B cell (primary cell): ENCODE measurements around the gene PRSS50. TPM values are rescaled to one million over a fixed set of nuclear protein-coding genes. Genes with fewer than 3 reads are reported as not detected.

Source experiments
- ATAC-seq: fragments of 200-7000 bp; cut with Tn5 transposase; one replicate; pipeline ENCODE4 v1.10.0; 2021; ENCODE audit warnings: low read depth, mild to moderate bottlenecking, moderate number of reproducible peaks, moderate library complexity
- CTCF ChIA-PET: fragments of 350-600 bp; sonication (Branson Sonifier 250); formaldehyde crosslinking; loops from one replicate; lab custom pipeline; 2021; ENCODE audit warnings: antibody characterized with exemption, inconsistent platforms; lab: Charles Lee
- POLR2A ChIA-PET: fragments of 350-600 bp; sonication (Branson Sonifier 250); formaldehyde crosslinking; loops from one replicate; lab custom pipeline; 2021; ENCODE audit warnings: antibody characterized with exemption; lab: Charles Lee
- DNase-seq: peaks from one replicate; pipeline ENCODE4 v3.0.0; 2013
- H2AFZ ChIP-seq: 2 replicates; pipeline ENCODE4 v1.6.1; 2012; ENCODE audit warnings: mild to moderate bottlenecking, low read depth, low read length; ENCODE audit not compliant: insufficient read depth, poor library complexity, severe bottlenecking
- H3K27ac ChIP-seq, 2 donors: 1 replicate in 1 of 2; 2 replicates in 1 of 2; pipeline ENCODE4 v1.5.1; 2012 to 2013; ENCODE audit warnings: low read length in 2 of 2, mild to moderate bottlenecking in 2 of 2, moderate library complexity in 1 of 2
- H3K27me3 ChIP-seq, 4 experiments: fragments of 200-600 bp in 1 of 4; sonication (generic) in 1 of 4; replicated peaks in 1 of 4; 1 replicate in 2 of 4; 2 replicates in 2 of 4; pipeline versions ENCODE4 v1.6.1 to v1.7.0; 2013 to 2016; ENCODE audit warnings: low read length in 3 of 4, mild to moderate bottlenecking in 2 of 4, mixed read lengths in 1 of 4, moderate library complexity in 1 of 4; ENCODE audit not compliant: insufficient read depth in 4 of 4, control insufficient read depth in 3 of 4; ENCODE audit errors: control extremely low read depth in 1 of 4
- H3K36me3 ChIP-seq, 2 experiments: replicated peaks in 1 of 2; 1 replicate in 1 of 2; 2 replicates in 1 of 2; pipeline versions ENCODE4 v1.6.1 to v1.7.1; 2013; ENCODE audit warnings: low read length in 1 of 2; ENCODE audit not compliant: insufficient read depth in 2 of 2, control insufficient read depth in 1 of 2; ENCODE audit errors: control extremely low read depth in 1 of 2, extremely low read depth in 1 of 2
- H3K4me1 ChIP-seq, 2 donors: fragments of 200-600 bp in 1 of 2; sonication (generic) in 1 of 2; 1 replicate in 1 of 2; 2 replicates in 1 of 2; pipeline versions ENCODE4 v1.5.1 to v1.6.1; 2013 to 2017; ENCODE audit warnings: low read length in 2 of 2; ENCODE audit not compliant: control insufficient read depth in 2 of 2, insufficient read depth in 2 of 2
- H3K4me2 ChIP-seq: replicated peaks from 2 replicates; pipeline ENCODE3; 2012; ENCODE audit warnings: mild to moderate bottlenecking, low read depth, low read length; ENCODE audit not compliant: poor library complexity, severe bottlenecking
- H3K4me3 ChIP-seq, 5 experiments: fragments of 200-600 bp in 1 of 5; sonication (generic) in 1 of 5; 1 replicate in 3 of 5; 2 replicates in 2 of 5; pipeline versions ENCODE4 v1.5.1 to v1.7.0; 2011 to 2016; ENCODE audit warnings: low read length in 4 of 5, mild to moderate bottlenecking in 4 of 5, low read depth in 2 of 5, control low read depth in 1 of 5, moderate library complexity in 1 of 5; ENCODE audit not compliant: insufficient read depth in 1 of 5; ENCODE audit errors: control extremely low read depth in 1 of 5, extremely low read depth in 1 of 5
- H3K79me2 ChIP-seq: fragments of 200-600 bp; sonication (generic); one replicate; pipeline ENCODE4 v1.6.0; 2016; ENCODE audit warnings: low read length; ENCODE audit not compliant: control insufficient read depth, insufficient read depth
- H3K9ac ChIP-seq: fragments of 200-600 bp; sonication (generic); 2 replicates; pipeline ENCODE4 v1.6.1; 2017; ENCODE audit warnings: mild to moderate bottlenecking, low read length, moderate library complexity
- H3K9me3 ChIP-seq, 3 donors: one replicate each; pipeline versions ENCODE4 v1.6.1 to v1.7.1; 2013; ENCODE audit warnings: low read length in 2 of 3; ENCODE audit not compliant: control insufficient read depth in 2 of 3, insufficient read depth in 1 of 3; ENCODE audit errors: control extremely low read depth in 1 of 3
- H4K20me1 ChIP-seq: 2 replicates; pipeline ENCODE4 v1.6.0; 2012; ENCODE audit warnings: mild to moderate bottlenecking, low read length; ENCODE audit not compliant: insufficient read depth, control insufficient read depth, poor library complexity, severe bottlenecking
- H3K27ac Mint-ChIP-seq: one replicate; pipeline ENCODE4 v1.8.0; 2021; ENCODE audit warnings: mixed read lengths
- H3K27me3 Mint-ChIP-seq: one replicate; pipeline ENCODE4 v1.8.0; 2021; ENCODE audit warnings: mixed read lengths
- H3K4me1 Mint-ChIP-seq: one replicate; pipeline ENCODE4 v1.8.0; 2021; ENCODE audit warnings: mixed read lengths
- H3K4me3 Mint-ChIP-seq: one replicate; pipeline ENCODE4 v1.8.0; 2021; ENCODE audit warnings: mixed read lengths
- H3K9me3 Mint-ChIP-seq: one replicate; pipeline ENCODE4 v1.8.0; 2022; ENCODE audit warnings: mixed read lengths; ENCODE audit not compliant: insufficient read depth
- EZH2 ChIP-seq: IDR thresholded peaks from 2 replicates; pipeline ENCODE4 v1.6.1; 2012; ENCODE audit warnings: borderline replicate concordance, low read depth, mild to moderate bottlenecking, moderate library complexity, low read length; ENCODE audit not compliant: insufficient read depth, poor library complexity, severe bottlenecking
- WGBS: methylation state at CpG from one replicate; pipeline ENCODE4 v1.1.5; 2013; ENCODE audit warnings: missing lambda C conversion rate; ENCODE audit not compliant: insufficient coverage; 5-methylcytosine and 5-hydroxymethylcytosine counted together
- intact Hi-C: fragments of 100-400 bp; cut with micrococcal nuclease; formaldehyde crosslinking; loops from one replicate; pipeline ENCODE4 v1.10.0; 2022
- polyA plus RNA-seq: library from polyadenylated mRNA; depleted of rRNA; stranded (reverse); fragments of >200 nt; gene quantifications from 2 replicates; pipeline ENCODE4 v1.2.3, GENCODE V29; 2012
- total RNA-seq, 2 donors: library from RNA; stranded (reverse); fragments of 120-200 nt in 1 of 2; gene quantifications; 1 replicate in 1 of 2; 2 replicates in 1 of 2; pipeline versions ENCODE4 v1.2.3 to v1.2.4, GENCODE V29; 2013 to 2022
- TF ChIP-seq, protein P1 (sequence below): fragments of 200-600 bp; IDR thresholded peaks from one replicate; pipeline ENCODE4 v1.8.0; 2022; ENCODE audit warnings: antibody characterized with exemption, mild to moderate bottlenecking

Gene PRSS50
- total and polyA plus RNA-seq, 2 donors (not counting 1 experiment from before 2014, with no cell fraction given), result 0.09 to 0.10 TPM

DNA sequence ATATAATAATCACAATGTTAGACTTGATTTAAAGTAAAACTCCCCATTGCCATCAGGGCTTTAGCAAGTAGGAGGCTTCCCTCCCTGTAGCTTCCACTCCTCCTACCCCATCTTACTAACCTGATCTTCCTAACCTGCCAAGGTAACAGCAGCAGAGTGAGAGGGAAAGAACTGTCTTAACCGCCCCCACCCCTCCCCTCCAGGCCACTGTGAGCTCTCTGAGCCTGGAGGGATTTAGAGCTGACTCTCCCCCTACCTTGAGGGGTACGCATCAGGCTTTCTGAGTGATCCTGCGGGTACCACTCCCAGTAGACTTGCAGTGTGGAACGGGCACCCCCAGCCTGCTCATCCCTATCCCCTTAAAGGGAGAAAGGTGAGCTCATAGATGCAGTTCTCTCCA, 11.4 kb upstream of the PRSS50 start:
- POLR2A ChIA-PET, result no interaction called here
- H3K4me3 ChIP-seq, result no peak overlapping the region
- no peak overlapping the region for H2AFZ ChIP-seq
- ATAC-seq (no peak), DNase-seq (no peak)
- Mint-ChIP-seq H3K27ac (no peak overlapping the region), H3K9me3 (no peaks in the 10 kb centered on the region), H3K27me3 (peaks cover 25% of the 10 kb centered on the region), H3K4me3 (no peak overlapping the region), H3K4me1 (no peaks in the 10 kb centered on the region)
- no peaks in the 10 kb centered on the region for H3K36me3 ChIP-seq
- no peak overlapping the region for H3K9ac ChIP-seq
- no peaks in the 10 kb centered on the region for H3K79me2 ChIP-seq
- H3K9me3 ChIP-seq, result no peaks in the 10 kb centered on the region
- TF ChIP-seq EZH2, result no peak
- TF ChIP-seq, protein P1, sequence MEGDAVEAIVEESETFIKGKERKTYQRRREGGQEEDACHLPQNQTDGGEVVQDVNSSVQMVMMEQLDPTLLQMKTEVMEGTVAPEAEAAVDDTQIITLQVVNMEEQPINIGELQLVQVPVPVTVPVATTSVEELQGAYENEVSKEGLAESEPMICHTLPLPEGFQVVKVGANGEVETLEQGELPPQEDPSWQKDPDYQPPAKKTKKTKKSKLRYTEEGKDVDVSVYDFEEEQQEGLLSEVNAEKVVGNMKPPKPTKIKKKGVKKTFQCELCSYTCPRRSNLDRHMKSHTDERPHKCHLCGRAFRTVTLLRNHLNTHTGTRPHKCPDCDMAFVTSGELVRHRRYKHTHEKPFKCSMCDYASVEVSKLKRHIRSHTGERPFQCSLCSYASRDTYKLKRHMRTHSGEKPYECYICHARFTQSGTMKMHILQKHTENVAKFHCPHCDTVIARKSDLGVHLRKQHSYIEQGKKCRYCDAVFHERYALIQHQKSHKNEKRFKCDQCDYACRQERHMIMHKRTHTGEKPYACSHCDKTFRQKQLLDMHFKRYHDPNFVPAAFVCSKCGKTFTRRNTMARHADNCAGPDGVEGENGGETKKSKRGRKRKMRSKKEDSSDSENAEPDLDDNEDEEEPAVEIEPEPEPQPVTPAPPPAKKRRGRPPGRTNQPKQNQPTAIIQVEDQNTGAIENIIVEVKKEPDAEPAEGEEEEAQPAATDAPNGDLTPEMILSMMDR, result no peak
- H3K27me3 ChIP-seq, result peaks cover 0 to 3% (median 2%) of the 10 kb centered on the region in 4 experiments
- WGBS, result no CpG with 5 or more reads among the region's 4 CpGs
- intact Hi-C loops, result no loop called here
- no peak overlapping the region for H3K27ac ChIP-seq
- H3K4me2 ChIP-seq, result no peak overlapping the region
- CTCF ChIA-PET, result no interaction called here
- H4K20me1 ChIP-seq, result no peaks in the 10 kb centered on the region
- no peaks in the 10 kb centered on the region for H3K4me1 ChIP-seq

DNA sequence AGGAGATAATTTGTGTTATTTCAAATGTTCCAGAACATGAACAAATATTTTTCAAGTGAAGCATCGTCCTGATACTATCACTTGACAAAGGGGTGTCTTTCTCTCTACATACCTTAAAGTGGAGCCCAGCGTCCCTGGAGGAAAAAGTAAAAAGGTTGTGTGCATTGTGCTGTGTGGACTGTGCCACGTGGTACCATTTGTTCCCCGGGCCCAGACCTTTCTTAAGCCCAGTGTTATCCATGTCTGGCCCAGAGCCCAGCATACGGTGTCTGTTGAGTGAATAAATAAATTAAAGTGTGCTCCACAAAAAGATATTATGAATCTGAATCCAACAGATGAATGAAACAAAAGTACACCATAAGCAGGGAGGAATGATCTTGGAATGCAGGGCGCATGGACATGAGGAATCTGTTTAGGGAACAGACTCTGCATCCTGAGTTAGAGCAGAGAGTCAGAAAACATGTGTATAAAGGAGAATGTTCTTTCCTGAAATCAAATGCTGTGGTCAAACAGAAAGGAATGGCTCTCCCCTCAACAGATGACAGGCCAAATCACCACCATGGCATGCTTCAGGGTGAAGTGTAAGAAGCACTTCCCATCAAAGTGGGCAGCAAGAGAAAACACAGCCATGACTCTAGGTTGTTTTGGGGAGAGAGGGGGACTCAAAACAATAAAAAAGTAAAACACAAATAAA, 8.1 kb upstream of the PRSS50 start:
- intact Hi-C loops, result no loop called here
- Histone ChIP-seq H3K27ac (no peak overlapping the region), H3K9ac (no peak overlapping the region), H3K36me3 (no peaks in the 10 kb centered on the region), H3K27me3 (peaks cover 0 to 3% (median 2%) of the 10 kb centered on the region in 4 experiments), H3K4me2 (no peak overlapping the region), H3K79me2 (no peaks in the 10 kb centered on the region), H3K9me3 (no peaks in the 10 kb centered on the region), H3K4me3 (no peak overlapping the region), H2AFZ (no peak overlapping the region), H4K20me1 (no peaks in the 10 kb centered on the region), H3K4me1 (no peaks in the 10 kb centered on the region)
- no peaks in the 10 kb centered on the region for H3K4me1 Mint-ChIP-seq
- no peak for ATAC-seq
- WGBS, result 100% methylated on average over 2 of the region's 6 CpGs
- H3K27me3 Mint-ChIP-seq, result peaks cover 18% of the 10 kb centered on the region
- POLR2A ChIA-PET, result no interaction called here
- no peak overlapping the region for H3K27ac Mint-ChIP-seq
- CTCF ChIA-PET, result no interaction called here
- no peaks in the 10 kb centered on the region for H3K9me3 Mint-ChIP-seq
- no peak for TF ChIP-seq EZH2
- TF ChIP-seq, protein P1, result no peak
- no peak for DNase-seq
- no peak overlapping the region for H3K4me3 Mint-ChIP-seq
